Measurements from ENCODE around the gene IRF8.

DNA sequence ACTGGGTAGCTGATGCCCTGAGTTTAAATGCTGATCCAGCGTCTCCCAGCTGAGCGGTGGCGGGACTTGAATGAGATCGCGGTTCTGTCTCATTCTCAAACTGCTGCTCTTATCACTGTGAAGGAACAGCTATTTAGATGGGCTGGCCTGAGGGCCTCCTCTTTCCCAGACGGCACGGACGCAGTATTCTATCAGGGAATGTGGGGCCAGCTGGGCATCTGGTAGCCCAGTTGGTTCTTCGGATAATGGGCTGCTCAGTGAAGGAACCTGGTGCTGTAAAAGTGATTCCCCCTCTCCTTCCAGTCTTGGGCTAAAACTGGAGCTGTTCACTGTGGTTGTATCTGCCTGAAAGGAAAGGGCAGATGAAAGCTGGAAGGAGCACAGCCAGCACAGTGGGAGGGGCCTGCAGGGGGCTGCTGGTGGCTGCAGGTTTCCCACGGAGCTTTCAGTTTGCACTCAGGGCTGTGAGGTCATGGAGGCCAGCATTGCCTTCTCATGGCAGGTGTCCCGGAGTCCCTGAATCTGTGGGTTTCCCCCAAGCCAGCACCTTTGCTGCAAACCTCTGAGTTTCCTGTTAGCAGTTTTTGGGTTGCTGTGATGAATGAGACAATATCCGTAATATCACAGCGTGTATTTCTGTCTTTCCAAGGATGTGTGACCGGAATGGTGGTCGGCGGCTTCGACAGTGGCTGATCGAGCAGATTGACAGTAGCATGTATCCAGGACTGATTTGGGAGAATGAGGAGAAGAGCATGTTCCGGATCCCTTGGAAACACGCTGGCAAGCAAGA, 3.6 kb downstream of the IRF8 start:
- TF ChIP-seq POLR2A (IDR thresholded peaks at IDR 0.05), result no peak
- TF ChIP-seq, protein P1, sequence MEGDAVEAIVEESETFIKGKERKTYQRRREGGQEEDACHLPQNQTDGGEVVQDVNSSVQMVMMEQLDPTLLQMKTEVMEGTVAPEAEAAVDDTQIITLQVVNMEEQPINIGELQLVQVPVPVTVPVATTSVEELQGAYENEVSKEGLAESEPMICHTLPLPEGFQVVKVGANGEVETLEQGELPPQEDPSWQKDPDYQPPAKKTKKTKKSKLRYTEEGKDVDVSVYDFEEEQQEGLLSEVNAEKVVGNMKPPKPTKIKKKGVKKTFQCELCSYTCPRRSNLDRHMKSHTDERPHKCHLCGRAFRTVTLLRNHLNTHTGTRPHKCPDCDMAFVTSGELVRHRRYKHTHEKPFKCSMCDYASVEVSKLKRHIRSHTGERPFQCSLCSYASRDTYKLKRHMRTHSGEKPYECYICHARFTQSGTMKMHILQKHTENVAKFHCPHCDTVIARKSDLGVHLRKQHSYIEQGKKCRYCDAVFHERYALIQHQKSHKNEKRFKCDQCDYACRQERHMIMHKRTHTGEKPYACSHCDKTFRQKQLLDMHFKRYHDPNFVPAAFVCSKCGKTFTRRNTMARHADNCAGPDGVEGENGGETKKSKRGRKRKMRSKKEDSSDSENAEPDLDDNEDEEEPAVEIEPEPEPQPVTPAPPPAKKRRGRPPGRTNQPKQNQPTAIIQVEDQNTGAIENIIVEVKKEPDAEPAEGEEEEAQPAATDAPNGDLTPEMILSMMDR (IDR thresholded peaks at IDR 0.05), result no peak
